ENCODE measurements around the gene CRX.

DNA sequence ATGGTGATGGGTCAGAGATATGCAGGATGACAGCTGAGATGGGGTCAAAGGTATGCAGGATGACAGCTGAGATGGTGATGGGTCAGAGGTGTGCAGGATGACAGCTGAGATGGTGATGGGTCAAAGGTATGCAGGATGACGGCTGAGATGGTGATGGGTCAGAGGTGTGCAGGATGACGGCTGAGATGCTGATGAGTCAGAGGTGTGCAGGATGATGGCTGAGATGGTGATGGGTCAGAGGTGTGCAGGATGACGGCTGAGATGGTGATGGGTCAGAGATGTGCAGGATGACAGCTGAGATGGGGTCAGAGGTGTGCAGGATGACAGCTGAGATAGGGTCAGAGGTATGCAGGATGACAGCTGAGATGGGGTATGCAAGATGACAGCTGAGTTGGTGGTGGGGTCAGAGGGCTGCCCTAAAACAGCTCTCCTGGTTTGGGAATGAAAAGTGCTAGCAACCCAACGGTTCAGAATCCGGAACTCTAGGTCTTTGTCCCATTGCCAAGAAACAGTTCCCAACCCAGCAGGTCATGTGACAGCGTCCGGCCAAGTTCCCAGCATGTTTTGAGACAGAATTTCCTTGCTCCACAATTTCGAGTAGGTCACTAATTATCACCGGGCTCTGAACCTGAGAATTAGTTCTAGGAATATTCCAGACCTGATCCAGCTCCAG, 40.0 kb upstream of the CRX start:
- TF ChIP-seq, protein P1, sequence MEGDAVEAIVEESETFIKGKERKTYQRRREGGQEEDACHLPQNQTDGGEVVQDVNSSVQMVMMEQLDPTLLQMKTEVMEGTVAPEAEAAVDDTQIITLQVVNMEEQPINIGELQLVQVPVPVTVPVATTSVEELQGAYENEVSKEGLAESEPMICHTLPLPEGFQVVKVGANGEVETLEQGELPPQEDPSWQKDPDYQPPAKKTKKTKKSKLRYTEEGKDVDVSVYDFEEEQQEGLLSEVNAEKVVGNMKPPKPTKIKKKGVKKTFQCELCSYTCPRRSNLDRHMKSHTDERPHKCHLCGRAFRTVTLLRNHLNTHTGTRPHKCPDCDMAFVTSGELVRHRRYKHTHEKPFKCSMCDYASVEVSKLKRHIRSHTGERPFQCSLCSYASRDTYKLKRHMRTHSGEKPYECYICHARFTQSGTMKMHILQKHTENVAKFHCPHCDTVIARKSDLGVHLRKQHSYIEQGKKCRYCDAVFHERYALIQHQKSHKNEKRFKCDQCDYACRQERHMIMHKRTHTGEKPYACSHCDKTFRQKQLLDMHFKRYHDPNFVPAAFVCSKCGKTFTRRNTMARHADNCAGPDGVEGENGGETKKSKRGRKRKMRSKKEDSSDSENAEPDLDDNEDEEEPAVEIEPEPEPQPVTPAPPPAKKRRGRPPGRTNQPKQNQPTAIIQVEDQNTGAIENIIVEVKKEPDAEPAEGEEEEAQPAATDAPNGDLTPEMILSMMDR (conservative IDR thresholded peaks at IDR 0.05 in 1 of 2, IDR thresholded peaks at IDR 0.05 in 1 of 2; ENCODE audit: extremely low read depth in 1 of 2, insufficient read depth in 1 of 2, low read depth in 1 of 2, low read length in 2 of 2): no peak
- no peak for TF ChIP-seq EZH2 (IDR thresholded peaks at IDR 0.05; ENCODE audit: borderline replicate concordance, low read length)
